Stimulated activated CD4-positive, alpha-beta T cell treated with anti-CD3 and anti-CD28 coated beads, TNF-alpha, amount 100 ng/mL, for 48 hours (primary cell): ENCODE data around the gene MAGI1.
"Not testable (repeated sequence)": the region's sequence is repeated elsewhere in the genome, so short reads cannot be mapped to it uniquely, and the experiment has no call there.

Experiments
- DNase-seq, 3 donors: peaks; one replicate each; pipeline ENCODE4 v3.0.0-alpha.2; 2020; ENCODE audit warnings: low read depth in 3 of 3

MAGI1 gene

DNA sequence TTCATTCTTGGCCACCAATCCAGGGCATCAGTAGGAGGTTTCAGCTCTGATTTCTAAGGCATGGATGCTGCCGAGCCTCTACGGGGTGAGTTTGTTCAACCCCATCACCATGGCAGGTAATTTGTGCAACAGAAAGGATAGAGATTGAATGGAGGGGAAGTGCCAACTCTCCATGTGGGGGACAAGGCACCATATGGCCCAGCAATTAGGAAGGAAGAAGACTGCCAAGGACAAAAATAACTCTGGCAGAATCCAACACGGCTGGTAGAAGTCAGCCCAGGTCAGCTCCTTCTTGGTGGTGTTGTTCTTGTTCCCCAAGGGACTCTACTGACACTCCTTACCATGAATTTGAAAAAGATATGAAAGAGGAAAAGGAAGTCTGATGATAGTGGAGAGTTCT, 503.9 kb downstream of the MAGI1 start:
- no peak for DNase-seq

DNA sequence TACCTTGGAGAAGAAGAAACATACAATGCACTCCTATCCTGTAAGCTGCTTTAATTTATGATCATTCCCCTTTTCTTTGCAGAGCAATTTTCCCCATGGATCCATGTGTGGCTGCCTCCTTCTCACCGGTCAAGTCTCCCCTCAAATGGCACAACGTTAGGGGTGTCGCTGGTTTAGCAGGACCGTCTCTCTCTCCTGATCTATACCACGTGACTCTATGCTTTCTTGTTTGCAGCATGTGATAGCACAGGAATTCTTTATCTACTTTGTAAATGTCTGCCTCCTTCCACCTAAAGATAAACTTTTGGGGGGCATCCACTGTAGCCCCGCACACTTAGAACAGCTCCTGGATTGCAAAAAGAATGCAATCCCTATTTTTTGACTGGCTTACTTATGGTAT, 506.0 kb downstream of the MAGI1 start:
- no peak for DNase-seq

- DNase-seq = no peak
These were observed 506.5 kb downstream of the MAGI1 start for GRCh38 chr3:65532215-65532614.

DNA sequence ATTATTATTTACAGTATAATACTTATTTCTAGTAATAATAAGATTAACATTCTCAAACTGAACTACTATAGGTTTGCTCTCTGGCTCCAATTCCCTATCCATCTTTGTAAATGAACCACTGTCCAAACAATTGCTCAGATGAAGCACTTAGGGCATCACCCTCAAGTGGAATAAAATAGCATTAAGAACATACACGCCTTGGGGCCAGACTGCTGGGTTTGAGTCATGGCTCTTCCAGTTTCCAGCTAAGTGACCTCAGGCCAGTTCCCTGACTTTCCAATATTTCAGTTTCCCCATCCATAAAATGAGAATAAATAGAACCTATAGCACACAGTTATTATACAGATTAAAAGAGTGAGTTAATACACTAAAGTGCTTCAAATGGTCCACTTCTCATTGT, 507.2 kb downstream of the MAGI1 start:
- no peak for DNase-seq

DNA sequence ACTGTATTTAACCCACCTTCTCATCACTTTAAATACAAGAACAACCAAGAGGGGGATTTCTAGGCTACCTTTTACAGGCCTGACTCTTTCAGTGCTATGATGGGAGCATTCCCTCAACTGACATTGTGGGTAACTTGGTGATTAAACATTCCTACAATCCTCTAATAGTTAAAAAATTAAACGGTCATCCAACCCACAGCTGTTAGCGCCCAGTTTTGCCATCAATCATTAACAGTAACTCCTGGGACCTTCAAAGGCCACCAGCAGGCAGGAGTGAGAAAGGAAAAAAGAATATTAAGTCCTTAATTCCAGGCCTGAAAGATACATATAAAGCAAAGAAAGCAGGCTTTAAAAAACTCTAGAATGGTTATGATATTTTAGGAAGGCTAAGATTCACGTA, 512.1 kb downstream of the MAGI1 start:
- DNase-seq = no peak

GRCh38 chr3:65524584-65524983, 514.1 kb downstream of the MAGI1 start:
- no peak for DNase-seq

DNA sequence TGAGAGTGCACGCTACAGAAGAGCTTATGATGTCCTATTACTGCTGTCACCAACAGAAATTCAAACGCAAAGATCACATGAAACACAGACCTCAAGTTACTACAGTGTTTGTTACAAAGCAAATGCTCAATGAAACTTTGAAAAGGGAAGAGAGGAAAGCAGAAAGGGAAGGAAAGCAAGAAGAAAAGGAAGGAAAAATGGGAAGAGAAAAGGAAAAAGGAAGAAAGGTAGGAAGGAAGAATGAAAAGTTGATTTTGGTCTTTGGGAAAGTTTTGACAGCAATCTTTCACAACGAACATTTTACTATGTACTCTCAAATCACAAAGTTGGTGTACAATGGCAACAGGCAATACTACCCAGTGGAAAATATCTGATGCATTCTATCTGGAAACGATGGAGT, 514.8 kb downstream of the MAGI1 start:
- no peak for DNase-seq

GRCh38 chr3:65521032-65521431, 517.7 kb downstream of the MAGI1 start:
- DNase-seq = no peak

GRCh38 chr3:65516998-65517397, 521.7 kb downstream of the MAGI1 start:
- no peak for DNase-seq

- DNase-seq = not testable (repeated sequence)
These were observed 524.4 kb downstream of the MAGI1 start for GRCh38 chr3:65514317-65514716.

DNA sequence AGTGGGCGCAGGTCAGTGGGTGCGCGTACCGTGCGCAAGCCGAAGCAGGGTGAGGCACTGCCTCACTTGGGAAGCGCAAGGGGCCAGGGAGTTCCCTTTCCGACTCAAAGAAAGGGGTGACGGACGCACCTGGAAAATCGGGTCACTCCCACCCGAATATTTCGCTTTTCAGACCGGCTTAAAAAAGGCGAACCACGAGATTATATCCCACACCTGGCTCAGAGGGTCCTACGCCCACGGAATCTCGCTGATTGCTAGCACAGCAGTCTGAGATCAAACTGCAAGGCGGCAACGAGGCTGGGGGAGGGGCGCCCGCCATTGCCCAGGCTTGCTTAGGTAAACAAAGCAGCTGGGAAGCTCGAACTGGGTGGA, 529.3 kb downstream of the MAGI1 start:
- DNase-seq = not testable (repeated sequence)

DNA sequence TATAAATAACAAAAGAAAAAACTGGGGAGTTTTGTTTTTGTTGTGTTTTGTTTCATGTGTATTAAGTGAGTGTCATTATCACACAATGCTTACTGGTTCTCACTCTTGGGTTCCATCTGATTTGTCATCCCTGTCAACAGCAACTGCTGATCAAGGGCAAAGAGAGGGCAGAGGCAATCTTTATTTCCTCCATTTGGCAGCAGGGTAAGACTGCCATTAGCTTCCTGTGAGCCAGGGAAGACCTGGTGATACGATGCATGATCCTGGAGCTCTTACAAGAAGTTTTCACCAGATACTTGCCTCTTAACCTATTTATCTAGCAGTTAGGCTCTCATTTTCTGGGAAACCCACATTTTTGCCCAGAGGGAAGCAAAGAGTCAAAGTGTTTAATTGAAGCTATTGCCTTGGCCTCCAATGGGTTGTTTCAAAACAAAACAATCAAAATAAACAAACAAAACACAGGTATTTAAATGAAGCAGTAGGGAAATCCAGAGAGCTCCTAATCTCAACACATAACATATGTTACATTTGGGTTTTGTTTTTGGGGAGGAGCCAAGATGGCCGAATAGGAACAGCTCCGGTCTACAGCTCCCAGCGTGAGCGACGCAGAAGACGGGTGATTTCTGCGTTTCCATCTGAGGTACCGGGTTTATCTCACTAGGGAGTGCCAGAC, 529.8 kb downstream of the MAGI1 start:
- DNase-seq = no peak

DNA sequence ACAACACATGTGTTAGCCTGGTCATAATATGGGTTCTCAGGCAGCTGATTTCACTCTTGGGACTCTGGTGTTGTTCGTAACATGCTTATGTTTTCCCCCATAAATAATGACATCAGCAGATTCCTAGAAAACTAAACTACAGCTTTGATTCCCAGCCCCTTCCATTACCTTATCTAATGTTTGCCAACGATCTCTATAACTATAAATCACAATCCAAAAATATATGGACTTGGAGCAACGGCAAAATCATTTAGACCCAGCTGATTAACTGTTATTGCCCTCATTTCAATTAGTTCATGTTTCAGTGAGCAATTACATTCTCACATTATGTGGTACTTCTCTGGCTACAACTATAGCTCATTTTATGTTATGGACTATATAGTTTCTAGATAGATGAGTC, 531.3 kb downstream of the MAGI1 start:
- no peak for DNase-seq

DNA sequence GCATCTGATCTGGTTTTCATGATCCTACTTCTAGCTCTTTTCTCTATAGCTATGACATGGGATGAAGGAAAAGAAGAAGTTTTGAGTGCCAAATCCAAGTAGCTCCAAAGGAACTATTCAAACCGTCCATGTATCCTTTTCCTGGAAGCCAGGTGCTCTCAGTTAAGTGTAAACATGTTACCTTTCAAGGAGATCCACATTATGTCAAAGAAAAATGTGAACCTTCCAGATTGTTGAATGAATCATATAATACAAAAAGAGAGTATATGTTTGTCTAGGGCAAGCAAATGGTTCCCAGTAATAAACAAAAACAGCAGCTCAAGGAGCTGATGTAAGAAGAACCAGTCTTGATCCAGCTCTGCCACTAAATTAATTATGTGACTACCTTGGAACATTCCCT, 534.9 kb downstream of the MAGI1 start:
- DNase-seq = no peak

DNA sequence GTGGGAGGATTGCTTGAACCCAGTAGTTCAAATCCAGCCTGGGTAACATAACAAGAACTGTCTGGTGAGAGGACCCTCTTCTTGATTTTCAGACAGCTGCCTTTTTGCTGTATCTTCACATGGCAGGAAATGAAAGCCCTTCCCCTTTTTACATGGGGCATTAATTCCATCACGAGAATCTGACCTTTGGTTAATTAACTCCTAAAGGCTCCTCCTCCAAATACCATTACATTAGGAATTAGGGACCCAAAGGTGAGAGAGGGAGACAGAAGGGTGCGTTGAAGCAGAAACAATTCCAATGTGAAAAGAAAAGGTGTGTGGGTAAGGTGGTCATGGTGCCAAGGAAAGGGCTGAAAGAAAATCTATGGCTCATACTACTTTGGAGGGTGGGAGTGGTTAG, 536.2 kb downstream of the MAGI1 start:
- no peak for DNase-seq

- no peak for DNase-seq
These were observed 538.1 kb downstream of the MAGI1 start for GRCh38 chr3:65500398-65501306.

DNA sequence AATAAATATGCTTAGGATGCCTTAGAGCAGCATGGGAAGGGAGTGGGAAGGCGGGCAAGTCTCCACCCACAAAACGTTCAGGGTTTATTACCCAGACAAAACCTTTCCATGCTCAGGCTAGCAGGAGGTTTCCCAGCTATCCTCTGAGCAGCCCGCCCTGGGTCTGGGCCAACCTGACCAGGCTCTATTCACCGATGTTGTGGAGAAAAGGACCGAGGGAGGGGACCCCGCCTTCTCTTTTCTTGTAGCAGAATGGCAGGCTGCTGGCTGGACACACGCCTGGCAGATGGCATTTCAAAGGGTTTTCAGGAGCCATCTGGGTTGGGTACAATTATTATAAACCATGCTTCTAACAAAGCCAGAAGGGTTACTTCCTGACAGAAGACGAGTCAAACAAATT, 540.9 kb downstream of the MAGI1 start:
- DNase-seq = no peak

GRCh38 chr3:65497236-65497635, 541.5 kb downstream of the MAGI1 start:
- DNase-seq = no peak

- no peak for DNase-seq
These were observed 544.8 kb downstream of the MAGI1 start for GRCh38 chr3:65493938-65494337.

GRCh38 chr3:65493371-65493882, 545.3 kb downstream of the MAGI1 start:
- DNase-seq = no peak

DNA sequence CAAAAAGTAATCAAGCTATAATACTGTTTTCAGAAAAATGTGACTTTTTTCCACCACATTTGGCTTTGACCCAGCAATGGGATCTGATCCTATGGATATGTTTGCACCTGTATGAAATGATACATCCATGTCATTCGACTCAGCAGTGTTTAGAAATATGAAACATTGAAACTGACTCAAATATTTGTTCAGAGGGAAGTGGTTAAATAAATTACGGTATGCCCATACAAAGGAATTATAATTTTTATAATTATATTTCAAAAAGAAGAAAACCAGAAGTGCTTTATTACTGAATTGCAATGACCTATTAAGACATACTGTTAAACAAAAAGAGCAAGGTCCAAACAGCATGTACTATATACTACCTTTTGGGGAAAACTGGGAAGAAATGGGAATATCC, 546.5 kb downstream of the MAGI1 start:
- no peak for DNase-seq

GRCh38 chr3:65490114-65490513, 548.6 kb downstream of the MAGI1 start:
- no peak for DNase-seq

GRCh38 chr3:65489253-65489652, 549.5 kb downstream of the MAGI1 start:
- no peak for DNase-seq
